B cell (primary cell): ENCODE results near the gene HDAC11. TPM values are rescaled to one million over a fixed set of nuclear protein-coding genes. Genes with fewer than 3 reads are reported as not detected.

ENCODE experiments used
- ATAC-seq: fragments of 200-7000 bp; cut with Tn5 transposase; one replicate; pipeline ENCODE4 v1.10.0; 2021; ENCODE audit warnings: low read depth, mild to moderate bottlenecking, moderate number of reproducible peaks, moderate library complexity
- CTCF ChIA-PET: fragments of 350-600 bp; sonication (Branson Sonifier 250); formaldehyde crosslinking; loops from one replicate; lab custom pipeline; 2021; ENCODE audit warnings: antibody characterized with exemption, inconsistent platforms; lab: Charles Lee
- POLR2A ChIA-PET: fragments of 350-600 bp; sonication (Branson Sonifier 250); formaldehyde crosslinking; loops from one replicate; lab custom pipeline; 2021; ENCODE audit warnings: antibody characterized with exemption; lab: Charles Lee
- DNase-seq: peaks from one replicate; pipeline ENCODE4 v3.0.0; 2013
- H2AFZ ChIP-seq: 2 replicates; pipeline ENCODE4 v1.6.1; 2012; ENCODE audit warnings: mild to moderate bottlenecking, low read depth, low read length; ENCODE audit not compliant: insufficient read depth, poor library complexity, severe bottlenecking
- H3K27ac ChIP-seq, 2 donors: 1 replicate in 1 of 2; 2 replicates in 1 of 2; pipeline ENCODE4 v1.5.1; 2012 to 2013; ENCODE audit warnings: low read length in 2 of 2, mild to moderate bottlenecking in 2 of 2, moderate library complexity in 1 of 2
- H3K27me3 ChIP-seq, 4 experiments: fragments of 200-600 bp in 1 of 4; sonication (generic) in 1 of 4; replicated peaks in 1 of 4; 1 replicate in 2 of 4; 2 replicates in 2 of 4; pipeline versions ENCODE4 v1.6.1 to v1.7.0; 2013 to 2016; ENCODE audit warnings: low read length in 3 of 4, mild to moderate bottlenecking in 2 of 4, mixed read lengths in 1 of 4, moderate library complexity in 1 of 4; ENCODE audit not compliant: insufficient read depth in 4 of 4, control insufficient read depth in 3 of 4; ENCODE audit errors: control extremely low read depth in 1 of 4
- H3K36me3 ChIP-seq, 2 experiments: replicated peaks in 1 of 2; 1 replicate in 1 of 2; 2 replicates in 1 of 2; pipeline versions ENCODE4 v1.6.1 to v1.7.1; 2013; ENCODE audit warnings: low read length in 1 of 2; ENCODE audit not compliant: insufficient read depth in 2 of 2, control insufficient read depth in 1 of 2; ENCODE audit errors: control extremely low read depth in 1 of 2, extremely low read depth in 1 of 2
- H3K4me1 ChIP-seq, 2 donors: fragments of 200-600 bp in 1 of 2; sonication (generic) in 1 of 2; 1 replicate in 1 of 2; 2 replicates in 1 of 2; pipeline versions ENCODE4 v1.5.1 to v1.6.1; 2013 to 2017; ENCODE audit warnings: low read length in 2 of 2; ENCODE audit not compliant: control insufficient read depth in 2 of 2, insufficient read depth in 2 of 2
- H3K4me2 ChIP-seq: replicated peaks from 2 replicates; pipeline ENCODE3; 2012; ENCODE audit warnings: mild to moderate bottlenecking, low read depth, low read length; ENCODE audit not compliant: poor library complexity, severe bottlenecking
- H3K4me3 ChIP-seq, 5 experiments: fragments of 200-600 bp in 1 of 5; sonication (generic) in 1 of 5; 1 replicate in 3 of 5; 2 replicates in 2 of 5; pipeline versions ENCODE4 v1.5.1 to v1.7.0; 2011 to 2016; ENCODE audit warnings: low read length in 4 of 5, mild to moderate bottlenecking in 4 of 5, low read depth in 2 of 5, control low read depth in 1 of 5, moderate library complexity in 1 of 5; ENCODE audit not compliant: insufficient read depth in 1 of 5; ENCODE audit errors: control extremely low read depth in 1 of 5, extremely low read depth in 1 of 5
- H3K79me2 ChIP-seq: fragments of 200-600 bp; sonication (generic); one replicate; pipeline ENCODE4 v1.6.0; 2016; ENCODE audit warnings: low read length; ENCODE audit not compliant: control insufficient read depth, insufficient read depth
- H3K9ac ChIP-seq: fragments of 200-600 bp; sonication (generic); 2 replicates; pipeline ENCODE4 v1.6.1; 2017; ENCODE audit warnings: mild to moderate bottlenecking, low read length, moderate library complexity
- H3K9me3 ChIP-seq, 3 donors: one replicate each; pipeline versions ENCODE4 v1.6.1 to v1.7.1; 2013; ENCODE audit warnings: low read length in 2 of 3; ENCODE audit not compliant: control insufficient read depth in 2 of 3, insufficient read depth in 1 of 3; ENCODE audit errors: control extremely low read depth in 1 of 3
- H4K20me1 ChIP-seq: 2 replicates; pipeline ENCODE4 v1.6.0; 2012; ENCODE audit warnings: mild to moderate bottlenecking, low read length; ENCODE audit not compliant: insufficient read depth, control insufficient read depth, poor library complexity, severe bottlenecking
- H3K27ac Mint-ChIP-seq: one replicate; pipeline ENCODE4 v1.8.0; 2021; ENCODE audit warnings: mixed read lengths
- H3K27me3 Mint-ChIP-seq: one replicate; pipeline ENCODE4 v1.8.0; 2021; ENCODE audit warnings: mixed read lengths
- H3K4me1 Mint-ChIP-seq: one replicate; pipeline ENCODE4 v1.8.0; 2021; ENCODE audit warnings: mixed read lengths
- H3K4me3 Mint-ChIP-seq: one replicate; pipeline ENCODE4 v1.8.0; 2021; ENCODE audit warnings: mixed read lengths
- H3K9me3 Mint-ChIP-seq: one replicate; pipeline ENCODE4 v1.8.0; 2022; ENCODE audit warnings: mixed read lengths; ENCODE audit not compliant: insufficient read depth
- CTCF ChIP-seq: fragments of 200-600 bp; IDR thresholded peaks from one replicate; pipeline ENCODE4 v1.8.0; 2022; ENCODE audit warnings: antibody characterized with exemption, mild to moderate bottlenecking
- EZH2 ChIP-seq: IDR thresholded peaks from 2 replicates; pipeline ENCODE4 v1.6.1; 2012; ENCODE audit warnings: borderline replicate concordance, low read depth, mild to moderate bottlenecking, moderate library complexity, low read length; ENCODE audit not compliant: insufficient read depth, poor library complexity, severe bottlenecking
- WGBS: methylation state at CpG from one replicate; pipeline ENCODE4 v1.1.5; 2013; ENCODE audit warnings: missing lambda C conversion rate; ENCODE audit not compliant: insufficient coverage; 5-methylcytosine and 5-hydroxymethylcytosine counted together
- intact Hi-C: fragments of 100-400 bp; cut with micrococcal nuclease; formaldehyde crosslinking; loops from one replicate; pipeline ENCODE4 v1.10.0; 2022
- polyA plus RNA-seq: library from polyadenylated mRNA; depleted of rRNA; stranded (reverse); fragments of >200 nt; gene quantifications from 2 replicates; pipeline ENCODE4 v1.2.3, GENCODE V29; 2012
- total RNA-seq, 2 donors: library from RNA; stranded (reverse); fragments of 120-200 nt in 1 of 2; gene quantifications; 1 replicate in 1 of 2; 2 replicates in 1 of 2; pipeline versions ENCODE4 v1.2.3 to v1.2.4, GENCODE V29; 2013 to 2022

The HDAC11 gene
- total and polyA plus RNA-seq, 2 donors (not counting 1 experiment from before 2014, with no cell fraction given) = 0.76 to 5.5 TPM

GRCh38 chr3:13548696-13549622, 68.9 kb downstream of the HDAC11 start, which contains the start of gene FBLN2:
TSS of gene FBLN2 (plus strand) at chr3:13549125. CDS start at chr3:13570356, 21,231 bp downstream.
- Histone ChIP-seq H3K27me3 (peaks cover 0 to 13% (median 2%) of the 10 kb centered on the region in 4 experiments), H3K4me3 (peak within 1 kb of the TSS in 3 of 5 experiments; percentile 39 to 46 (median 44)), H3K79me2 (peaks cover 7% of the 10 kb centered on the region), H3K9ac (peak within 1 kb of the TSS; percentile 55), H3K36me3 (no peaks in the 10 kb centered on the region), H2AFZ (peak within 1 kb of the TSS; percentile 33), H3K27ac (peak within 1 kb of the TSS; percentile 20 to 33), H3K4me2 (peak within 1 kb of the TSS; percentile 81), H3K4me1 (peaks cover 44 to 61% of the 10 kb centered on the region in 2 donors), H3K9me3 (peaks cover 0 to 4% (median 0%) of the 10 kb centered on the region in 3 donors), H4K20me1 (no peaks in the 10 kb centered on the region)
- Mint-ChIP-seq H3K27me3 (peaks cover 26% of the 10 kb centered on the region), H3K9me3 (no peaks in the 10 kb centered on the region), H3K4me3 (peak within 1 kb of the TSS; percentile 94), H3K27ac (peak within 1 kb of the TSS; percentile 80), H3K4me1 (peaks cover 41% of the 10 kb centered on the region)
- POLR2A ChIA-PET = no interaction called here
- CTCF ChIA-PET = no interaction called here
- DNase-seq (peak; percentile 62), ATAC-seq (peak; percentile 84)
- intact Hi-C loops = no loop called here
- TF ChIP-seq CTCF (no peak), EZH2 (no peak)
- 8% methylated on average over 106 of the region's 107 CpGs for WGBS
